ENCODE data around the gene ZDHHC12.

Gene ZDHHC12

DNA sequence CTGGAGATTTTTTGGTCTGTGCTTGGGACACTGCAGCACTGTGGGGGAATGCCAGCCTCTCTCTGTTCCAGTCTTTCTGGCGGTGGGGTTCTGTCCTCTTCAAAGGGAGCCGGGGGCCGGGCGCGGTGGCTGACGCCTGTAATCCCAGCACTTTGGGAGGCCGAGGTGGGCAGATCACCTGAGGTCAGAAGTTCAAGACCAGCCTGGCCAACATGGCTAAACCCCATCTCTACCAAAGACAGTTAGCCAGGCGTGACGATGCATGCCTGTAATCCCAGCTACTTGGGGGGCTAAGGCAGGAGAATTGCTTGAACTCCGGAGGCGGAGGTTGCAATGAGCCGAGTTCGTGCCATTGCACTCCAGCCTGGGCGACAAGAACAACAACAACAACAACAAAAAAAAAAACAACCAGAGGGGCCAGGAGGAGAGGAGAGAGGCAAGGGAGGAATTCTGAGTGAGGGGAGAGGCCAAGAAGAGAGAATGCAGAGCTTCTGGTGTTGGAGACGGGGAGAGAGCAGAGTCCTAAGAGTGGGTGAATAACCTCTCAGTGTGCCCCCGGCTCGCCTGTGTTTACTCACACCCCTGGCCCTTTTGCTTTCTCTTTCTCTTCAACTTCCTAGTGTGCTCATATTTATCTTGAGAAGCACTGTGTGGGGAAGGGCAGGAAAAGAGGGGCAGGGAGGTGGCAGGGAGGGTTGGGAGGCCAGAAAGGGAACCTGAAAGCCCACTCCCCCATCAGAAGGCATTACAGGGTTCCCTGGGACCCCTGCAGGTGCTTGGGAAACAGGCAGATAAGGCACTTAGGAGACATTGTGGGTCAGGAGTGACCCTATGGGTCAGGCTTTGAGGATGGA lies 38.1 kb downstream of the ZDHHC12 start:
- DNase-seq: peak; percentile 59

DNA sequence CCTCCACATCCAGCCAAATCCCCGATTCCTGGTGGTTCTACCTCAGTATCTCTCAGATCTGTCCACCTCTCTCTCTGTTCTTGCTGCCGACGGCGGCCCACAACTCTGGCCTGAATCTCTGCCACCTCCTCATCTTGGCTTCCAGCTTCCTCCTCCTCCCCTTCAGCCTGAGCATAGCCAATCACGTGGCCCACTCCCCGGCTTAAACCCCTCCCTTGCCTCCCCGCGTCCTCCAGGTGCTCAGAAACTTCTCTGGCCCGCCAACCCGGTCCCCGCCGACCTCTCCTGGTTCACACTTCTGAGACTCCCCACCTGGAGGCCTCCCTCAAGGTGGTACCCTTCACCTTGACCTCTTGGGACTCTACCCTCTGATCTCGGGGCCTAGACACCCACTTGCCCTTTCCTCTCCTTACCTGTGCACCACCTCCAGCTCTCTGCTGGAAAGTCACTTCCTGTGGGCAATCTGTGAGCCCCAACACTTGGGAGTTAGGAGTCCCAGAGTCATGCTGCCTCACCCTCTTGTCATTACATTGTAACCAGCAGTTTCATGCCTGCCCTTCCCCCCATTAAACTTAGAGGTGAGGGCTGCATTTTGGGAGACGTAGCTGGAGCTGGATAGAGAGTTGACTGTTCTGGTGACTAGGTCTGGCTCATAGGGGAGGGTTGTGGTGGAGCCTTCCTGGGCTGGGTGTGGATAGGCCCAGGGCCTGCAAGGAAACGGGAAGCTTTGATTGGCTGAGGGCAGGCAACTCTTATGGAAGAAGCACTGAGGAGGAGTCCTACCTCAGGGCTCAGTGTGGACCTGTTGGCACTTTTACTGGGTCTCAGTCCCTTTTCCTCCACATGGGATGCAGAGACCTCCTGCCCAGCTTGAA lies 39.4 kb downstream of the ZDHHC12 start:
- DNase-seq: peak; percentile 79

DNA sequence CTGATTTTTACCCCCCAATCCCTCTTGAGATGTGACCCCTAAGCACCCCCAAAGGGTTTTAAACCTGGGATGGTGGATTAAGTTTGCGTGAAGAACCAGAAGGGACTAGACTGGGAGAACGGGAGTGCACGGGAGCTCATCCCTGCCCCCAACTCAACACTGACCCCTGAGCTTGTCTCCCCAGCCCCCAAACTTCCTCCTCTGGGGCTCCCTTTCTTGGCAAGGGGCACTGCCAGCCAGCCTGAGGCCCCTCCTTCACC lies 39.9 kb downstream of the ZDHHC12 start:
- no peak for DNase-seq

DNA sequence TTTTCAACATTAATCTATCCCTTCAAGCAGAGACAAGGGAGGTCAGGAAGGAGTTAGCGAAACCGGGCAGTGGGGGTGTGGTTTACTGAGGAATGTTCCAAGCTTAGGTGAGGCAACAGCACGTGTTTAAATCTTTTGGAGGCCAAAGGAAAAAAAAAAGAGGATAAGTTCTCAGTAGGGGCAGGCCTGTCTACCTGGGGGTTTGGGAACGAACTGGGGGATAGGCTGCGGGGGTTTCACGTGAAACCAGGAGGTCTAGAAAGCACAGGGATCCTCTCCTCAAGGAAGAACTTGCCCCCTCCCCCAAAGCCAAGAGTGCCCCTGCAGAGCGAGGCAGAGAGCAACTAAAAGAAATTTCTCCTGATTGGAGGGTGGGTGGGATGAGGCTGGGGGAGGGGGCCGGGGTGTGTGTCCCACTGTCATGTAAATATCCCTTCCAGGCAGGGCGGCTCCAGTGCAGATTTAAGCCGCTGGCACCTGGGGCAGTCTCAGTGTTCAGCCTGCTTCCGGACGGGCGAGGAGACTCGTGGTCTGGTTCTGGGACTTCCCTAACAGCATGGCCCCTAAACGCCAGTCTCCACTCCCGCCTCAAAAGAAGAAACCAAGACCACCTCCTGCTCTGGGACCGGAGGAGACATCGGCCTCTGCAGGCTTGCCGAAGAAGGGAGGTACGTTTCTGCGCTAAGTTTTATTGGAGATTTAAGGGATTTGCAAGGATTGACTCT lies 40.4 kb downstream of the ZDHHC12 start:
- peak; percentile 38 for DNase-seq

DNA sequence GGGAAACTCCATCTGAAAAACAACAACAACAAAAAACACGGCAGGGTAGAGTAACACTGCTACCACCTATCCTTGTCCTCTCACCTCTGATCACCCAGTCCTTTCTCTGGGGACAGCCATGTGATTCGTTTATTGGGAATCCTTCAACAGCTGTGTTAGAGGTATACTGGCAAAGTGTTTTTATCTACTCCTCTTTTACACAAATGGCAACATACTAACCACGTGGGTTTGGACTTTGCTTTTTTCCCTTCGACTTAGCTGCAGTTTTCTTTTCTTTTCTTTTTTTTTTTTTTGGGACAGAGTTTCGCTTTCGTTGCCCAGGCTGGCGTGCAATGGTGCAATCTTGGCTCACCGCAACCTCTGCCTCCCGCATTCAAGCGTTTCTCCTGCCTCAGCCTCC lies 46.1 kb downstream of the ZDHHC12 start:
- no peak for DNase-seq

DNA sequence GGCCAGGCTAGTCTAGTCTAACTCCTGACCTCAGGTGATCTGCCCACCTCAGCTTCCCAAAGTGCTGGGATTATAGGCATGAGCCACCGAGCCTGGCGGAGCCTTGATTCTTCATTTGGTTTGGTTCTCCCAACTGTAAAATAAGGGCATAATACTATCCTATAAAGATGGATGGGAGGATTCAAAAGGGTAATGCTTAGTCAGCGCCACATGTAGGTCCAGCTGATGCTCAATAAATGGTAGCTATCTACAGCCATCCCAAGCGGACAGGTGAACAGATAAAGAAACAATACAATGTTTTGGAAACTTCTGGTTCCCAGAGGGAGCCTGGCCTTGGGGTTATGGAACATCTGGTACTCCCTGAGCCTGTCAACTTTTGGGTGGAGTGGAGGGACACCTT lies 48.5 kb downstream of the ZDHHC12 start:
- DNase-seq: no peak

Data from CD4-positive, alpha-beta T cell treated with Interleukin-12 subunit alpha and Interleukin-12 subunit beta, for 1 hour (primary cell).